GM19328 (cell line): ENCODE results near the gene PCIF1.

Experiments used
- ATAC-seq: cut with Tn5 transposase; IDR thresholded peaks from one replicate; pipeline ENCODE4 v1.9.1; 2021; ENCODE audit warnings: mild to moderate bottlenecking, moderate library complexity; ENCODE audit not compliant: unreplicated experiment

The PCIF1 gene

GRCh38 chr20:45904583-45905504 lies 29.6 kb upstream of the PCIF1 start:
- no peak for ATAC-seq

DNA sequence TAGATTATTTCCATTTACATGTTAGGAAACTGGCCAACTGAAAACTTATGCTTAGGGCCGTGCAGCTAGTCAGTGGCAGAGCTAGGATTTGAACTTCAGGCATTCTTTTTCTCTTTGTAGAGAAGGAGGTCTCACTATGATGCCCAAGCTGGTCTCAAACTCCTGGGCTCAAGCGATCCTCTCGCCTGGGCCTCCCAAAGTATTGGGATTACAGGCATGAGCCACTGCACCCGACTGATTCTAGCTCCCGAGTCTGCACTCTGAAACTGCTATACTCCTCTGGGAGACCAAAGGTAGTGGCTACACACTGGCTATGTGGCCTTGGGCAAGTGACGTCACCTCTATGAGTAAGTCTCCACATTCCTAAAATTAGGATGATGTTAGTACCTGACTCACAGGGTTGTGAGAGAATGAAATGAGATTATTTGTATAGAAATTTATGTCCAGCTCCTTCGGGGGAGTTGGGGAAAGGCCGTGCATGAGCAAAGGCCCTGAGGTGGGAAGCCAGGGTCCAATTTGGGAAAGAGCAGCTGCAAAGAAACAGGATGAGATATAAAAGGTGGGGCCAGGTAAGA lies 28.9 kb upstream of the PCIF1 start:
- ATAC-seq: no peak

DNA sequence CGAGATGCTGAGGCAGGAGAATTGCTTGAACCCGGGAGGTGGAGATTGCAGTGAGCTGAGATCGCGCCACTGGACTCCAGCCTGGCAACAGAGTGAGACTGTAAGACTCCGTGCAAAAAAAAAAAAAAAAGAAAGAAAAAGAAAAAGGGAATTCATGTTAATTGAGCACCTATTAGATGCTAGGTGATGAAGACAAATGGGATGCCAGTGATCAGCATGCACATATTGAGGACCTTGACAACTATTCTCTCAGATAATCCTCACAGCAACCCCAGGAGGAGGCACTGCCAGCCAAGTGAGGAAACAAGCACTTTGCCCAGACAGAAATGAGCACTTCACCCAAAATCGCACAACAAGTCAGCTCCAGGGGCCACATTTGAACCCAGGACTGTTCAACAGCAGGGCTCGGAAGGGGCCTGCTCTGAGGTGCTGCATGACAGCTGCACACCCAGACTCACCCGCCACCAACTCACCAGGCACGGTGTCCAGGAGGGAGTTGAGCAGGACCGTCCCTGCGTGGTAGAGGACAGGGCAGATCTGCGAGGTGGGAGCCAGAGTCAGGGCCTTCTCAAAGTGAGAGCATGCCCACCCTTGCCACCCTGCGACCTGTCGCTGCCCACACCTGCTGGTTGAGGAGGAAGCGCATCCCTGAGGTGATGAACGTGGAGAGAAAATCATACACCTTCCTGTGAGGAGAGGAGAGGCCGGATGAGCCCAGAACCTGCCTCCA lies 27.1 kb upstream of the PCIF1 start:
- ATAC-seq: no peak

GRCh38 chr20:45908084-45908483 lies 26.4 kb upstream of the PCIF1 start:
- no peak for ATAC-seq

DNA sequence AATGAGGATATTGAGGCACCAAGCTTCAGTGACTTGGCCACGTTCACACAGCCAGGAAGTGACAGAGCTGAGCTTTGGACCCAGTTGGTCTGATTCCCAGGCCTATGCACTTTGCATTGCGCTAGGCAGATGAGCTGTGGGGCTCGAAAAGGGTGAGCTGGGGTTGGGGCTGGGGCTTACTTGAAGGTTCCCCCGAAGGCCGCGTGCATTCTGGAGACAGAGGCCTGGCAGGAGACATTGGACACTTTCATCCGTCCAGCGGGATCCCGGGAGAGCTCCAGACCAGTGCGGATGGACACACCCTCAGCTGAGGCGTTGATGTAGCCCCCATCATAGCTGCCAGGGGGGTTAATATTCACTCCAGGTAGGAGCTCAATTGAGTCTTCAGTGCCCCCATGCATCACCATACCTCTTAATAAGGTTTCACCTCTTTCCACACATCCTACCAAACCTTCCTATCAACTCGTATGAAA lies 25.1 kb upstream of the PCIF1 start:
- no peak for ATAC-seq

- no peak for ATAC-seq
Observed at GRCh38 chr20:45909817-45910669, 24.4 kb upstream of the PCIF1 start.

- peak; percentile 89 for ATAC-seq
Observed at GRCh38 chr20:45910670-45911485, 23.6 kb upstream of the PCIF1 start.

- no peak for ATAC-seq
Observed at GRCh38 chr20:45911486-45912343, 22.8 kb upstream of the PCIF1 start, which contains the start of gene PLTP. Gene PLTP, minus strand, starts transcription at chr20:45912155. Its CDS starts 703 bp downstream, at chr20:45911452.

DNA sequence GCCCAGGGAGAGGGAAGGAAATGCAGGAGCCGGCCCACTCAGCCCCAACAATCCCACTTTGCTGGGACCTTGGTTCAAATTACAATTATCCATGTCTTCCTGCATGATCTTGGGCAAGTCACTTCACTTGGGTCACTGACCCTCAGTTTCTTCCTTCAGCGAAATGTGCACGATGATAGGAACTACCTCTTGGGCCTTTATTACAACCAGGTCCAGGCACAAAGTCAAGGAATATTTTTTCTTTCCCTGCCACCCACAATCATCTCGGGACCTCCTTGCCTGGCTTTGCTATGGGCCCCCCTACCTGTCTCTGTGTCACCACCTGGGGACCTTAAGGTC lies 22.2 kb upstream of the PCIF1 start:
- no peak for ATAC-seq

DNA sequence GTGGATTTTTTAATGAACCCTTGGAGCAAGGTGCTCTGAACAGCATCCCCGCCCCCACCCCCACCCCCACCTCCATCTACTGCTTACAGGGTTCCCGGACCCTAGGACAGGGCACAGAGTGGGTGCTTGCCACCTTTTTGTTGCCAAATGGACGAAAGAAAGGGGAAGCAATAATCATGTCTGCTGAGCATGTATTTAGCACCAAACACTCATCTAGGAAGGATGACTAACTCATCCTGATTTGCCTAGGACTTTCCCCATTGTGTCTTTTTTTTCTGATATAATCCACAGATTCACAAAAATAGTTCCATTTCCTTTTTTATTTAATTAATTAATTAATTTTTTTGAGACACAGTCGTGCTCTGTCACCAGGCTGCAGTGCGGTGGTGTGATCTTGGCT lies 21.4 kb upstream of the PCIF1 start:
- ATAC-seq: no peak

- no peak for ATAC-seq
Observed at GRCh38 chr20:45917790-45918141, 16.7 kb upstream of the PCIF1 start.

- ATAC-seq: no peak
Observed at GRCh38 chr20:45918182-45918737, 16.2 kb upstream of the PCIF1 start.

DNA sequence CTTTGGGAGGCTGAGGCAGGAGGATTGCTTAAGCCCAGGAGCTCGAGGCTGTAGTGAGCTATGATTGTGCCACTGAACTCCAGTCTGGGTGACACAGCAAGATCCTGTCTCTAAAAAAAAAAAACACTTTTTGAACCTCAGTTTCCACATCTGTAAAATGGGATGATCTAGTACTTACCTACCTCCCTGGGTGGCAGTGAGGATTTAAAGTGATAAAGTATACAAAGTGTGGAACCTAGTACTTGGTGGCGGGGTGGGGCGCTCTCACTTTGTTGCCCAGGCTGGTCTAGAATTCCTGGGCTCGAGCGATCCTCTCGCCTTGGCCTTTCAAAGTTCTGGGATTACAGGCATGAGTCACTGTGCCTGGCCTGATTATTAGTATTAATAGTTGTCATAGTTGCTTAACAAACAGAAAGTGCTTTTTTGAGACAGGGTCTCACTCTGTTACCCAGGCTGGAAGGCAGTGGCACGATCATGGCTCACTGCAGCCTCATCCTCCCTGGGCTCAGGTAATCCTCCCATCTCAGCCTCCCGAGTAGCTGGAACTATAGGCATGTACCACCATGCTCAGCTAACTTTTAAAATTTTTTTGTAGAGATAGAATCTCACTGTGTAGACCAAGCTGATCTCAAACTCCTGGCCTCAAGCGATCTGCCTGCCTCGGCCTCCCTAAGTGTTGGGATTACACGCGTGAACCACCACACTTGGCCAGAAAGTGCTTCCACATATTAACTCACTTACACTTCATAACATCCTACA lies 15.5 kb upstream of the PCIF1 start:
- ATAC-seq: no peak

- ATAC-seq: no peak
Observed at GRCh38 chr20:45919542-45920399, 14.7 kb upstream of the PCIF1 start.

DNA sequence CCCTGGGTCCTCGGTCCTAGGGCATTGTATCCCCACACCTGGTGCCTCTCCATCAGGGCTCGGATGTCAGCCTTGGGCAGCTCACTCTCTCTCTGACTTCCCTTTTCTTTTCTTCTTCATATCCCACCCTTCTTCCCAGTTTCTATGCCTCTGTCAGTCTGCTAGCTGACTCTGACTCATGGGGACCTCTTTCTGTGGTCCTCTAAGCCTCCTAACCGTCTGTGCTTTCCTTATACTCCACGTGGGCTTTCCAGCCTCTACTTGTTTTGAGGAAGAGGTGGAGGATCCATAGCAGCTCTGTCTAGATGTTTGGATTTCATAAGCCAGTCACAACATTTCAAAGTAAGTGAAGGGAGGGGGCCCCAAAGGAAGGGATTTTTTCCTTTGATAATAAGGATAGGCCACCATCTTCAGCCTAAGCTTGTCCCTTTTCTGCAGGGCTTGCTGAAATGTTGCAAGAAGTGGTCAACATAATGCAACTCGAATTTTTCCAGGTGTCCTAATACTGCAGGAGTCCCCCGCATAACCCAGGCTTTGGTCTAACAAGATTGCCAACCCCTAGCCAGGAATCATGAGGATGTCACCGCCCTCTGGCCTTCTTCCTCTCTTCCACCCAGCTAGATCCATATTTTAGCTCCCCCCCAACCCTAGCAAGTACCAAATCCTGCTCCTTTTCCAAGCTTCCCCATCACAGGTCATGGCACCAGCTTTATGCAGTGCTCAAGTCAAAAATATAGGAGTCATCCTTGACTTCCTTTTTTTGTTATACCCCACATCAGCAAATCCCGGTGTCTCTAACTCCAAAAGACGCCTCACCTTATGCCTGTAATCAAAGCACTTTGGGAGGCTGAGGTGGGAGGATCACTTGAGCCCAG lies 13.8 kb upstream of the PCIF1 start:
- ATAC-seq: no peak
